IMR-90 (cell line): Measurements from ENCODE around the gene ETF1. TPM values are rescaled to one million over a fixed set of nuclear protein-coding genes. Genes with fewer than 3 reads are reported as not detected.

Experiments
- ATAC-seq: fragments of 200-7000 bp; cut with Tn5 transposase; 2 replicates; pipeline ENCODE4 v1.9.1; 2020; ENCODE audit warnings: low read depth, mild to moderate bottlenecking, moderate library complexity
- BruUV-seq: library from RNA; stranded (reverse); fragments of 400-500 nt; replicated peaks from 2 replicates; lab custom pipeline; 2021; lab: Mats Ljungman, UMichigan
- CTCF ChIA-PET: fragments of 300-600 bp; formaldehyde crosslinking; extraction: SDS; loops from one replicate; lab custom pipeline; 2021; ENCODE audit warnings: antibody characterized with exemption; lab: Yijun Ruan, JAX
- POLR2A ChIA-PET: fragments of 300-600 bp; sonication (Branson Sonifier 250); formaldehyde crosslinking; loops from one replicate; lab custom pipeline; 2022; ENCODE audit warnings: antibody characterized with exemption; ENCODE audit not compliant: unreplicated experiment; lab: Charles Lee
- DNase-seq: peaks from one replicate; pipeline ENCODE4 v3.0.0; 2013
- H2AFZ ChIP-seq: replicated peaks from 2 replicates; pipeline ENCODE3; 2013; ENCODE audit warnings: low read length, mild to moderate bottlenecking; ENCODE audit not compliant: poor library complexity
- H2AK5ac ChIP-seq: 2 replicates; pipeline ENCODE4 v1.6.1; 2013; ENCODE audit warnings: low read depth, low read length, inconsistent platforms
- H2AK9ac ChIP-seq: replicated peaks from 2 replicates; pipeline ENCODE3; 2013; ENCODE audit warnings: mild to moderate bottlenecking, low read depth, low read length, moderate library complexity; ENCODE audit not compliant: poor library complexity
- H2BK120ac ChIP-seq: 2 replicates; pipeline ENCODE4 v1.6.1; 2013; ENCODE audit warnings: low read depth, low read length, inconsistent platforms
- H2BK15ac ChIP-seq: 3 replicates; pipeline ENCODE4 v1.6.1; 2013; ENCODE audit warnings: low read depth, low read length, inconsistent platforms
- H2BK20ac ChIP-seq: 2 replicates; pipeline ENCODE4 v1.6.1; 2013; ENCODE audit warnings: low read depth, mild to moderate bottlenecking, inconsistent platforms, low read length, moderate library complexity
- H2BK5ac ChIP-seq: 2 replicates; pipeline ENCODE4 v1.6.1; 2013; ENCODE audit warnings: mild to moderate bottlenecking, low read depth, low read length, inconsistent platforms; ENCODE audit not compliant: poor library complexity, severe bottlenecking
- H3K14ac ChIP-seq: replicated peaks from 2 replicates; pipeline ENCODE4 v1.6.1; 2013; ENCODE audit warnings: low read depth, low read length, inconsistent platforms
- H3K18ac ChIP-seq: 2 replicates; pipeline ENCODE4 v1.6.1; 2013; ENCODE audit warnings: low read depth, low read length, control low read depth
- H3K23ac ChIP-seq: 2 replicates; pipeline ENCODE4 v1.6.1; 2013; ENCODE audit warnings: low read depth, low read length, inconsistent platforms
- H3K27ac ChIP-seq: 2 replicates; pipeline ENCODE4 v1.5.1; 2013; ENCODE audit warnings: mild to moderate bottlenecking, control low read depth, low read length; ENCODE audit not compliant: insufficient read depth
- H3K27me3 ChIP-seq: 2 replicates; pipeline ENCODE4 v1.6.1; 2013; ENCODE audit warnings: low read length; ENCODE audit not compliant: control insufficient read depth, insufficient read depth
- H3K36me3 ChIP-seq: 2 replicates; pipeline ENCODE4 v1.6.1; 2013; ENCODE audit warnings: low read length, mixed read lengths; ENCODE audit not compliant: control insufficient read depth, insufficient read depth
- H3K4ac ChIP-seq: 2 replicates; pipeline ENCODE4 v1.6.1; 2013; ENCODE audit warnings: low read depth, low read length, inconsistent platforms
- H3K4me1 ChIP-seq: 2 replicates; pipeline ENCODE4 v1.6.1; 2013; ENCODE audit warnings: low read length, mixed read lengths; ENCODE audit not compliant: control insufficient read depth, insufficient read depth
- H3K4me2 ChIP-seq: 2 replicates; pipeline ENCODE4 v1.6.1; 2013; ENCODE audit warnings: low read depth, mild to moderate bottlenecking, control low read depth, low read length, moderate library complexity
- H3K4me3 ChIP-seq: 2 replicates; pipeline ENCODE4 v1.5.1; 2013; ENCODE audit warnings: low read depth, mild to moderate bottlenecking, control low read depth, low read length, moderate library complexity; ENCODE audit not compliant: insufficient read depth
- H3K56ac ChIP-seq: 2 replicates; pipeline ENCODE4 v1.6.1; 2013; ENCODE audit warnings: low read length, inconsistent platforms; ENCODE audit not compliant: insufficient read depth; ENCODE audit errors: extremely low read depth
- H3K79me1 ChIP-seq, 2 experiments: 2 replicates each; pipeline ENCODE4 v1.6.1; 2013; ENCODE audit warnings: low read length in 2 of 2, inconsistent platforms in 1 of 2, low read depth in 1 of 2
- H3K9ac ChIP-seq: 2 replicates; pipeline ENCODE4 v1.6.1; 2013; ENCODE audit warnings: low read depth, low read length, control low read depth
- H3K9me1 ChIP-seq: 2 replicates; pipeline ENCODE4 v1.6.1; 2013; ENCODE audit warnings: low read length, inconsistent platforms; ENCODE audit not compliant: insufficient read depth
- H3K9me3 ChIP-seq: 2 replicates; pipeline ENCODE4 v1.6.1; 2013; ENCODE audit warnings: low read length; ENCODE audit not compliant: control insufficient read depth, insufficient read depth
- H4K20me1 ChIP-seq: 2 replicates; pipeline ENCODE4 v1.6.1; 2013; ENCODE audit warnings: low read length, inconsistent platforms; ENCODE audit not compliant: insufficient read depth
- H4K5ac ChIP-seq: 2 replicates; pipeline ENCODE4 v1.6.1; 2013; ENCODE audit warnings: mild to moderate bottlenecking, low read depth, low read length, control low read depth
- H4K8ac ChIP-seq, 2 experiments: 2 replicates each; pipeline ENCODE4 v1.6.1; 2013; ENCODE audit warnings: low read depth in 2 of 2, low read length in 2 of 2, control low read depth in 1 of 2, inconsistent platforms in 1 of 2
- H4K91ac ChIP-seq: 2 replicates; pipeline ENCODE4 v1.6.1; 2013; ENCODE audit warnings: low read depth, low read length, inconsistent platforms; ENCODE audit not compliant: insufficient read depth
- CEBPB ChIP-seq: IDR thresholded peaks from 2 replicates; pipeline ENCODE4 v1.6.1; 2012; ENCODE audit warnings: low read depth, low read length, improper control_type of control experiment
- CHD1 ChIP-seq: IDR thresholded peaks from 2 replicates; pipeline ENCODE4 v1.6.1; 2012; ENCODE audit warnings: low read depth, low read length, improper control_type of control experiment
- MAZ ChIP-seq: IDR thresholded peaks from 2 replicates; pipeline ENCODE4 v1.6.1; 2012; ENCODE audit warnings: low read depth, mild to moderate bottlenecking, low read length, improper control_type of control experiment, moderate library complexity, borderline replicate concordance
- RAD21 ChIP-seq: IDR thresholded peaks from 2 replicates; pipeline ENCODE4 v1.6.1; 2012; ENCODE audit warnings: low read length, improper control_type of control experiment
- RCOR1 ChIP-seq: IDR thresholded peaks from 2 replicates; pipeline ENCODE4 v1.6.1; 2012; ENCODE audit warnings: mild to moderate bottlenecking, low read length, improper control_type of control experiment; ENCODE audit not compliant: insufficient replicate concordance
- RFX5 ChIP-seq: IDR thresholded peaks from 2 replicates; pipeline ENCODE4 v1.8.0; 2012; ENCODE audit warnings: low read depth, mild to moderate bottlenecking, low read length, moderate library complexity
- WGBS, 2 experiments: methylation state at CpG; one replicate each; pipeline versions ENCODE4 v1.1.5 to v1.1.7; 2013; ENCODE audit warnings: missing lambda C conversion rate in 2 of 2; ENCODE audit not compliant: insufficient read length in 1 of 2; ENCODE audit errors: extremely low coverage in 2 of 2; 5-methylcytosine and 5-hydroxymethylcytosine counted together
- dilution Hi-C: fragments of 300-500 bp; cut with HindIII; formaldehyde crosslinking; loops from one replicate; pipeline ENCODE4 v1.14.3; 2018; ENCODE audit warnings: low sequenced_read_pairs; ENCODE audit not compliant: unreplicated experiment
- in situ Hi-C: fragments of 300-500 bp; cut with MboI; formaldehyde crosslinking; loops from 3 replicates; pipeline ENCODE4 v1.14.3; 2019; ENCODE audit warnings: low sequenced_read_pairs, inconsistent platforms, mixed read lengths
- intact Hi-C: fragments of 100-400 bp; cut with micrococcal nuclease; formaldehyde crosslinking; loops from 2 replicates; pipeline ENCODE4 v1.10.0; 2022
- polyA plus RNA-seq, 3 experiments: library from polyadenylated mRNA; depleted of rRNA; stranded (reverse); fragments of >200 nt; gene quantifications; 2 replicates each; pipeline ENCODE4 v1.2.3, GENCODE V29; 2012; ENCODE audit warnings: low replicate concordance in 1 of 3
- total RNA-seq: library from RNA; depleted of rRNA; stranded (reverse); fragments of >200 nt; gene quantifications from 2 replicates; pipeline ENCODE4 v1.2.3, GENCODE V29; 2012
- TF ChIP-seq, protein P1 (sequence below): fragments of 150-350 bp; IDR thresholded peaks from 2 replicates; pipeline ENCODE4 v1.6.1; 2017; ENCODE audit warnings: mild to moderate bottlenecking, antibody characterized with exemption, low read length, low read depth
- TF ChIP-seq, protein P2 (sequence below): fragments of 150-350 bp; IDR thresholded peaks from 2 replicates; pipeline ENCODE4 v1.6.1; 2016; ENCODE audit warnings: low read depth, mild to moderate bottlenecking, low read length, moderate library complexity, borderline replicate concordance
- TF ChIP-seq, protein P3 (sequence below): conservative IDR thresholded peaks from 2 replicates; pipeline ENCODE4 v1.5.1; 2012; ENCODE audit warnings: mild to moderate bottlenecking, low read depth, low read length, improper control_type of control experiment

Gene ETF1
- total and polyA plus RNA-seq, 2 of the 4 experiments (the other 2 are of a cell fraction) = 53.2 to 126 TPM

DNA sequence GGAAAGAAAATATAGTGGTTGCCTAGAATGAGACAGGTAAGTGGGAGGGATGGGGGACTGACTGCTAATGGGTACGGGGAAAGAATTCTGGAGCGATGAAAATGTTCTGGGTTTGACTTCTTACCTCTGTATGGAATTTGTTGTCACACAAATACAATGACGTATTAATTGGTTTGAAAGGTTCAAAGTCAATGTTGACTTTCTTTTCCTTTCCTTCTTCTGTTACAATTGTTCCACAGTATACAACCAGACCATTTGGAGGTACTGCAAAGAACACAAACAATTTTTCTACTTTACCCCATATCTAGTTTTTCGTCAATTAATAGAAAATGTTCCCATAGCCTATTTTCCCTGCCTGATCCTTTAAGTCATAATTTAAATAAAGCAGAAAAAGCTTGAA is 25.6 kb downstream of the ETF1 start:
- Histone ChIP-seq H2AFZ (no peak overlapping the region), H2BK5ac (no peak overlapping the region), H4K91ac (no peak overlapping the region), H4K8ac (no peak overlapping the region), H3K14ac (no peak overlapping the region), H3K4me2 (no peak overlapping the region), H2BK20ac (no peak overlapping the region), H4K20me1 (peaks cover 31% of the 10 kb centered on the region), H3K79me1 (peaks cover 14 to 62% of the 10 kb centered on the region in 2 experiments), H3K4me1 (peaks cover 4% of the 10 kb centered on the region), H3K27me3 (no peaks in the 10 kb centered on the region), H4K5ac (no peak overlapping the region), H3K18ac (no peak overlapping the region), H3K4me3 (no peak overlapping the region), H3K27ac (no peak overlapping the region), H3K36me3 (peaks cover 41% of the 10 kb centered on the region), H2BK15ac (no peak overlapping the region), H3K9me1 (0 out of 2 replicates have a peak, but pooled peaks cover 4% of the 10 kb centered on the region), H3K4ac (no peak overlapping the region), H3K9ac (no peak overlapping the region), H2BK120ac (no peak overlapping the region), H3K56ac (no peak overlapping the region), H3K23ac (no peak overlapping the region), H2AK9ac (no peak overlapping the region), H3K9me3 (no peaks in the 10 kb centered on the region), H2AK5ac (no peak overlapping the region)
- WGBS, 2 experiments = 100% methylated on average over 1 of the region's 4 CpGs; no CpG with 5 or more reads in 1 of the 2 experiments
- intact Hi-C loops (no loop called here), in situ Hi-C loops (no loop called here), dilution Hi-C loops (no loop called here)
- ATAC-seq (no peak), DNase-seq (no peak)
- BruUV-seq = no TSS peak
- ChIA-PET CTCF (no interaction called here), POLR2A (no interaction called here)
- TF ChIP-seq CEBPB (no peak), RAD21 (no peak), MAZ (no peak), RFX5 (no peak), RCOR1 (no peak), CHD1 (no peak)
- TF ChIP-seq, protein P1, sequence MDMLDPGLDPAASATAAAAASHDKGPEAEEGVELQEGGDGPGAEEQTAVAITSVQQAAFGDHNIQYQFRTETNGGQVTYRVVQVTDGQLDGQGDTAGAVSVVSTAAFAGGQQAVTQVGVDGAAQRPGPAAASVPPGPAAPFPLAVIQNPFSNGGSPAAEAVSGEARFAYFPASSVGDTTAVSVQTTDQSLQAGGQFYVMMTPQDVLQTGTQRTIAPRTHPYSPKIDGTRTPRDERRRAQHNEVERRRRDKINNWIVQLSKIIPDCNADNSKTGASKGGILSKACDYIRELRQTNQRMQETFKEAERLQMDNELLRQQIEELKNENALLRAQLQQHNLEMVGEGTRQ = no peak
- TF ChIP-seq, protein P2, sequence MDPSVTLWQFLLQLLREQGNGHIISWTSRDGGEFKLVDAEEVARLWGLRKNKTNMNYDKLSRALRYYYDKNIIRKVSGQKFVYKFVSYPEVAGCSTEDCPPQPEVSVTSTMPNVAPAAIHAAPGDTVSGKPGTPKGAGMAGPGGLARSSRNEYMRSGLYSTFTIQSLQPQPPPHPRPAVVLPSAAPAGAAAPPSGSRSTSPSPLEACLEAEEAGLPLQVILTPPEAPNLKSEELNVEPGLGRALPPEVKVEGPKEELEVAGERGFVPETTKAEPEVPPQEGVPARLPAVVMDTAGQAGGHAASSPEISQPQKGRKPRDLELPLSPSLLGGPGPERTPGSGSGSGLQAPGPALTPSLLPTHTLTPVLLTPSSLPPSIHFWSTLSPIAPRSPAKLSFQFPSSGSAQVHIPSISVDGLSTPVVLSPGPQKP = no peak
- TF ChIP-seq, protein P3, sequence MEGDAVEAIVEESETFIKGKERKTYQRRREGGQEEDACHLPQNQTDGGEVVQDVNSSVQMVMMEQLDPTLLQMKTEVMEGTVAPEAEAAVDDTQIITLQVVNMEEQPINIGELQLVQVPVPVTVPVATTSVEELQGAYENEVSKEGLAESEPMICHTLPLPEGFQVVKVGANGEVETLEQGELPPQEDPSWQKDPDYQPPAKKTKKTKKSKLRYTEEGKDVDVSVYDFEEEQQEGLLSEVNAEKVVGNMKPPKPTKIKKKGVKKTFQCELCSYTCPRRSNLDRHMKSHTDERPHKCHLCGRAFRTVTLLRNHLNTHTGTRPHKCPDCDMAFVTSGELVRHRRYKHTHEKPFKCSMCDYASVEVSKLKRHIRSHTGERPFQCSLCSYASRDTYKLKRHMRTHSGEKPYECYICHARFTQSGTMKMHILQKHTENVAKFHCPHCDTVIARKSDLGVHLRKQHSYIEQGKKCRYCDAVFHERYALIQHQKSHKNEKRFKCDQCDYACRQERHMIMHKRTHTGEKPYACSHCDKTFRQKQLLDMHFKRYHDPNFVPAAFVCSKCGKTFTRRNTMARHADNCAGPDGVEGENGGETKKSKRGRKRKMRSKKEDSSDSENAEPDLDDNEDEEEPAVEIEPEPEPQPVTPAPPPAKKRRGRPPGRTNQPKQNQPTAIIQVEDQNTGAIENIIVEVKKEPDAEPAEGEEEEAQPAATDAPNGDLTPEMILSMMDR = no peak
